Neural progenitor cell (in vitro differentiated cells): ENCODE measurements around the gene RNF6. TPM values are rescaled to one million over a fixed set of nuclear protein-coding genes. Genes with fewer than 3 reads are reported as not detected.

Experiments
- DNase-seq: peaks from one replicate; pipeline ENCODE4 v3.0.0-alpha.2; 2016; ENCODE audit warnings: low spot score
- H2AFZ ChIP-seq: fragments of 200-600 bp; sonication (generic); replicated peaks from 2 replicates; pipeline ENCODE4 v1.6.1; 2016; ENCODE audit warnings: antibody characterized with exemption
- H3F3A ChIP-seq: fragments of 200-600 bp; sonication (generic); 2 replicates; pipeline ENCODE4 v1.6.1; 2016; ENCODE audit warnings: antibody characterized with exemption, low read depth
- H3K27ac ChIP-seq: fragments of 200-600 bp; sonication (generic); 2 replicates; pipeline ENCODE4 v1.5.1; 2016; ENCODE audit warnings: mild to moderate bottlenecking
- H3K27me3 ChIP-seq: fragments of 200-600 bp; sonication (generic); 2 replicates; pipeline ENCODE4 v1.6.1; 2016; ENCODE audit warnings: mild to moderate bottlenecking, moderate library complexity
- H3K36me3 ChIP-seq: fragments of 200-600 bp; sonication (generic); 2 replicates; pipeline ENCODE4 v1.5.1; 2016
- H3K4me1 ChIP-seq: fragments of 200-600 bp; sonication (generic); 2 replicates; pipeline ENCODE4 v1.6.1; 2016; ENCODE audit warnings: mixed run types
- H3K4me2 ChIP-seq: fragments of 200-600 bp; sonication (generic); 2 replicates; pipeline ENCODE4 v1.6.1; 2016
- H3K4me3 ChIP-seq: fragments of 200-600 bp; sonication (generic); 2 replicates; pipeline ENCODE4 v1.5.1; 2016
- H3K79me2 ChIP-seq: fragments of 200-600 bp; sonication (generic); 2 replicates; pipeline ENCODE4 v1.6.1; 2016; ENCODE audit warnings: low read depth
- H3K9ac ChIP-seq: fragments of 200-600 bp; sonication (generic); 2 replicates; pipeline ENCODE4 v1.6.1; 2016
- H3K9me3 ChIP-seq: fragments of 200-600 bp; sonication (generic); 2 replicates; pipeline ENCODE4 v1.5.1; 2016; ENCODE audit warnings: low read depth
- H4K20me1 ChIP-seq: fragments of 200-600 bp; sonication (generic); 2 replicates; pipeline ENCODE4 v1.6.1; 2016; ENCODE audit warnings: low read depth
- H3K27ac Mint-ChIP-seq: 3 replicates; pipeline ENCODE4 v1.8.0; 2021; ENCODE audit warnings: mixed read lengths
- H3K27me3 Mint-ChIP-seq: 2 replicates; pipeline ENCODE4 v1.8.0; 2022; ENCODE audit warnings: low read depth, mild to moderate bottlenecking, inconsistent platforms, moderate library complexity, mixed read lengths; ENCODE audit not compliant: insufficient read depth
- H3K36me3 Mint-ChIP-seq: 3 replicates; pipeline ENCODE4 v1.8.0; 2021; ENCODE audit warnings: mixed read lengths
- H3K4me1 Mint-ChIP-seq: 3 replicates; pipeline ENCODE4 v1.8.0; 2021; ENCODE audit warnings: mixed read lengths
- H3K4me3 Mint-ChIP-seq: 3 replicates; pipeline ENCODE4 v1.8.0; 2021; ENCODE audit warnings: mild to moderate bottlenecking, moderate library complexity, mixed read lengths
- H3K9me3 Mint-ChIP-seq: 3 replicates; pipeline ENCODE4 v1.8.0; 2020; ENCODE audit warnings: mixed read lengths
- EZH2 ChIP-seq: fragments of 200-600 bp; sonication (generic); IDR thresholded peaks from 2 replicates; pipeline ENCODE4 v1.6.1; 2017; ENCODE audit warnings: antibody characterized with exemption, mild to moderate bottlenecking, moderate library complexity
- EZH2phosphoT487 ChIP-seq: fragments of 200-600 bp; sonication (generic); IDR thresholded peaks from 2 replicates; pipeline ENCODE4 v1.6.1; 2017; ENCODE audit warnings: antibody characterized with exemption
- total RNA-seq: library from RNA; depleted of rRNA; stranded (reverse); fragments of >200 nt; gene quantifications from 2 replicates; pipeline ENCODE4 v1.2.3, GENCODE V29; 2015; ENCODE audit warnings: low replicate concordance
- TF ChIP-seq, protein P1 (sequence below): fragments of 200-600 bp; sonication (generic); IDR thresholded peaks from 2 replicates; pipeline ENCODE4 v1.5.1; 2017; ENCODE audit warnings: antibody characterized with exemption, mild to moderate bottlenecking

Gene RNF6
- total RNA-seq, 1 donor from 2014 or later, result 25.3 TPM

DNA sequence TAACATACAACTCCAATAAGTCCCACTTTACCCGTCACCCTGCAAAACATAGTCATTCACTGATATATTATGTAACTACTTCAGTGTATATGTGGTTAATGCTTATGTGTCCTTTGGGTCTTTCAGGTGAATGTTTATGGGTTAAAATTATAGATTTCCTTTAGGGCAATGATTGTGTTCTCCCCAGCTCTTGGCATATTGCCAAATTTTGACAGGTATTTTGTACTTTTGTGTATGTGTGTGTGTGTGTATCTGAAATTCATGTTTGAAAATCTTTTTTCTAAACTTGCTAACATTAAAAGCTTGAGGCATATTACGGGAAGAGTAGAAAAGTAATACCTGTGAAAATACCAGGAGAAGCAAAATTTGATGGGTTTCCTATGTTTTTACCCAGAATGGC is 40.0 kb upstream of the RNF6 start:
- H3K9me3 ChIP-seq, result no peaks in the 10 kb centered on the region
- peaks cover 27% of the 10 kb centered on the region for H3K4me1 ChIP-seq
- H3K4me2 ChIP-seq, result no peak overlapping the region
- no peak for DNase-seq
- no peak overlapping the region for H3K27ac ChIP-seq
- no peaks in the 10 kb centered on the region for H3K27me3 Mint-ChIP-seq
- H3K9me3 Mint-ChIP-seq, result peaks cover 13% of the 10 kb centered on the region
- H3K79me2 ChIP-seq, result peaks cover 100% of the 10 kb centered on the region
- H4K20me1 ChIP-seq, result peaks cover 74% of the 10 kb centered on the region
- no peak for TF ChIP-seq EZH2
- no peak for TF ChIP-seq EZH2phosphoT487
- TF ChIP-seq, protein P1, sequence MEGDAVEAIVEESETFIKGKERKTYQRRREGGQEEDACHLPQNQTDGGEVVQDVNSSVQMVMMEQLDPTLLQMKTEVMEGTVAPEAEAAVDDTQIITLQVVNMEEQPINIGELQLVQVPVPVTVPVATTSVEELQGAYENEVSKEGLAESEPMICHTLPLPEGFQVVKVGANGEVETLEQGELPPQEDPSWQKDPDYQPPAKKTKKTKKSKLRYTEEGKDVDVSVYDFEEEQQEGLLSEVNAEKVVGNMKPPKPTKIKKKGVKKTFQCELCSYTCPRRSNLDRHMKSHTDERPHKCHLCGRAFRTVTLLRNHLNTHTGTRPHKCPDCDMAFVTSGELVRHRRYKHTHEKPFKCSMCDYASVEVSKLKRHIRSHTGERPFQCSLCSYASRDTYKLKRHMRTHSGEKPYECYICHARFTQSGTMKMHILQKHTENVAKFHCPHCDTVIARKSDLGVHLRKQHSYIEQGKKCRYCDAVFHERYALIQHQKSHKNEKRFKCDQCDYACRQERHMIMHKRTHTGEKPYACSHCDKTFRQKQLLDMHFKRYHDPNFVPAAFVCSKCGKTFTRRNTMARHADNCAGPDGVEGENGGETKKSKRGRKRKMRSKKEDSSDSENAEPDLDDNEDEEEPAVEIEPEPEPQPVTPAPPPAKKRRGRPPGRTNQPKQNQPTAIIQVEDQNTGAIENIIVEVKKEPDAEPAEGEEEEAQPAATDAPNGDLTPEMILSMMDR, result no peak
- no peaks in the 10 kb centered on the region for H3K27me3 ChIP-seq
- H3K9ac ChIP-seq, result no peak overlapping the region
- H3K36me3 ChIP-seq, result no peaks in the 10 kb centered on the region
- H3K27ac Mint-ChIP-seq, result no peak overlapping the region
- peaks cover 12% of the 10 kb centered on the region for H3K4me1 Mint-ChIP-seq
- peaks cover 9% of the 10 kb centered on the region for H3K36me3 Mint-ChIP-seq
- H2AFZ ChIP-seq, result no peak overlapping the region
- no peaks in the 10 kb centered on the region for H3F3A ChIP-seq
- no peak overlapping the region for H3K4me3 ChIP-seq
- H3K4me3 Mint-ChIP-seq, result no peak overlapping the region

DNA sequence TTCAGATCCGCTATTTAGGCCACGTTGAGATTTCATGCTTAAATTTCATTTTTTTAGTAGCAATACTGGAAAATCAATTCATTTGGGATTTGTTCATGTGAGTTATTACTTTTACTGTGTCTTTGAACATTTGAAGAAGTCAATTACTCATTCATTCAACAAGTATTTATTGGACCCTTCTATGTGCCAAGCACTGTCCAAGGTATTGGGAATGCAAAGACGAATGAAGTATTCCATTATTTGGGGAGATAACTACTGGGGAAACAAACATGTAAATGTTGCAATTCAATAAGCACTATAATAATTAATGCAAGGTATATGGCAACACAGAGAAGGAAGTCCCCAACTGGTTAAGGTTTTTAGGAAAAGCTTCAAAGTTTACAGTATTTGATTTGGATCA is 37.5 kb upstream of the RNF6 start:
- Mint-ChIP-seq H3K27ac (no peak overlapping the region), H3K27me3 (no peaks in the 10 kb centered on the region), H3K4me1 (peaks cover 26% of the 10 kb centered on the region), H3K4me3 (no peak overlapping the region), H3K9me3 (peaks cover 12% of the 10 kb centered on the region), H3K36me3 (peaks cover 7% of the 10 kb centered on the region)
- Histone ChIP-seq H3K4me2 (no peak overlapping the region), H3K36me3 (no peaks in the 10 kb centered on the region), H3F3A (peaks cover 5% of the 10 kb centered on the region), H3K9ac (no peak overlapping the region), H3K9me3 (no peaks in the 10 kb centered on the region), H3K79me2 (peaks cover 100% of the 10 kb centered on the region), H3K4me3 (no peak overlapping the region), H3K4me1 (peaks cover 45% of the 10 kb centered on the region), H3K27ac (no peak overlapping the region), H4K20me1 (peaks cover 74% of the 10 kb centered on the region), H3K27me3 (no peaks in the 10 kb centered on the region), H2AFZ (no peak overlapping the region)
- DNase-seq, result no peak
- TF ChIP-seq EZH2phosphoT487 (no peak), EZH2 (no peak)
- TF ChIP-seq, protein P1, result no peak

DNA sequence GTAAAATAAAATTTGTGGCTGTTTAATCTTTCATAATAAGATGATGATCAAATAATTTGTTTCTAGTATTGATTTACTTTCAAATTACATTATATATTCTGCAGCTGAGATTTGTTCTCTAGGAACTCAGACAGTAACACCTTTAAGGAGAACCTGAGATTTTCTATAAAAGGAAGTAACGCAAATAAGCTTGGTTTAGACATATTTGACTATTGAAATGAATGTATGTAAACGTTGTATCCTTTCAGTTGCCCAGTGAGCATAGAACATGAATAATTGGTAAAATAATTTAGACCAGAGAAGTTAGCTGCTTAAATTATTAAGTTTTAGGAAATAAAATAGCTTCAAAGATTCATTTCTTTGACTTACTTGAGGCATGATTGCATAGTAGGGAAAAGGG is 34.9 kb upstream of the RNF6 start:
- H3F3A ChIP-seq, result peaks cover 11% of the 10 kb centered on the region
- peaks cover 45% of the 10 kb centered on the region for H3K4me1 ChIP-seq
- H3K9ac ChIP-seq, result no peak overlapping the region
- peak overlapping the region; percentile 98 for H3K4me3 Mint-ChIP-seq
- no peak for DNase-seq
- H3K9me3 ChIP-seq, result no peaks in the 10 kb centered on the region
- peaks cover 28% of the 10 kb centered on the region for H3K4me1 Mint-ChIP-seq
- H3K9me3 Mint-ChIP-seq, result peaks cover under 1% of the 10 kb centered on the region
- H2AFZ ChIP-seq, result no peak overlapping the region
- no peak overlapping the region for H3K27ac ChIP-seq
- no peak overlapping the region for H3K27ac Mint-ChIP-seq
- H3K36me3 Mint-ChIP-seq, result peaks cover 1% of the 10 kb centered on the region
- H3K79me2 ChIP-seq, result peaks cover 77% of the 10 kb centered on the region
- H3K4me3 ChIP-seq, result peak overlapping the region; percentile 81
- H3K27me3 Mint-ChIP-seq, result no peaks in the 10 kb centered on the region
- TF ChIP-seq EZH2, result no peak
- TF ChIP-seq, protein P1, result no peak
- TF ChIP-seq EZH2phosphoT487, result no peak
- H3K27me3 ChIP-seq, result no peaks in the 10 kb centered on the region
- H3K36me3 ChIP-seq, result no peaks in the 10 kb centered on the region
- peak overlapping the region; percentile 94 for H3K4me2 ChIP-seq
- H4K20me1 ChIP-seq, result peaks cover 76% of the 10 kb centered on the region
